HL-60/S4 (cell line): ENCODE data around the gene DLG1.

Experiments
- in situ Hi-C: fragments of 300-500 bp; cut with MboI; formaldehyde crosslinking; loops from 2 replicates; pipeline ENCODE4 v1.14.3; 2022; ENCODE audit warnings: low sequenced_read_pairs

Gene DLG1

GRCh38 chr3:197007953-197008352, 290.5 kb downstream of the DLG1 start:
- in situ Hi-C loops: loop anchor here (25.0 kb wide), 1 partner anchor 179 kb away; no protein-coding TSS in a partner anchor

DNA sequence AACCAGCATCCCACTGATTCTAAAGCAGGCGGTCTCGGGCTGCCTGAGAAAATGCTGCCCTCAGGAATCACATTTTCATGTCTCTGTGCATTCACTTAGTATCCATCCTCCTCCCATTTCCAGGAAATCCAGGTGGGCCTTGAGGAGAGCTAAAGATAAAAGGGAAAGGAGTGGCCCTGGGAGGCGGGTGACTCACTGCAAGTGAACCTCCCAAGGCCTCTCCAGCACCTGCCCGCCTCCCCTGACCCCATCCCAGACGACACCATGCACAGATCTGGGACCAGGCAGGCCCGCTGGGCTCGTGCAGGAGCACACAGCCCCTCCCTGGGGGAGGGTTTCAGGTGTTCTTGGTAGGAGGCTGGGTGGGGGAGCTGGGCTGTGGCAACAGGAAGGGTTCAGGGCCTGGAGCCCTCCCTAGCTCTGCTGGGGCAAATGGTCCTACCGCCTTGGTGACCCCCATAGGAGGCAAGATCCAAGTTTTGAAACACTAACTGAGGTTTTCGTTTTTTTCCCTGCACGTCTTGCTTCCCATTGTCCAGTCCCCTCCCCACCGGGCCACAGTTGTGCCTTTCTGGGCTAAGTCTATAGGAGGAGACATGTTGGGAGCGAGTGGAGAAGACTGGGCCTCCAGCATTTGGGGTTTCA, 291.0 kb downstream of the DLG1 start:
- in situ Hi-C loops: loop anchor here (25.0 kb wide), 1 partner anchor 180 kb away; no protein-coding TSS in a partner anchor

GRCh38 chr3:197006860-197007259, 291.6 kb downstream of the DLG1 start:
- in situ Hi-C loops: loop anchor here (25.0 kb wide), 1 partner anchor 180 kb away; no protein-coding TSS in a partner anchor

DNA sequence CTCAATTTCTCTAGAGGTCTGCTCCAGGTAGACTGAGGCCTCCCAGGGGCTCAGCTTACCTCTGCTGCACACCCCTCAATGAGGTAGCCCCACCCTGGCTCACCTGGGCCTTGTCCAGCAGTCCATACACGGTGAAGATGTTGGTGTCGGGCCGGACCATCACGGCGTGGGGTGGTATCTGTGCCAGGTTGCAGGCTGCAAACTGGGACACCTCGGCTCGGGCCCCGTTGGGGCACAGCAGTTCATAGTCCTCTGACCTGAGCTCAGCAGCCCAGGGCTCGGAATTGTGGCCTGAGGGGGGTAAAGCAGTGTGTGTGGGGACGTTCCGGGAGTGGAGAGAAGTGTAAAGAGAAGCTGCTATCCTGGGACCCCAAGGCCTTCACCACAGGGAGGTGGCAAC, 292.0 kb downstream of the DLG1 start:
- in situ Hi-C loops: loop anchor here (25.0 kb wide), 1 partner anchor 181 kb away; no protein-coding TSS in a partner anchor

DNA sequence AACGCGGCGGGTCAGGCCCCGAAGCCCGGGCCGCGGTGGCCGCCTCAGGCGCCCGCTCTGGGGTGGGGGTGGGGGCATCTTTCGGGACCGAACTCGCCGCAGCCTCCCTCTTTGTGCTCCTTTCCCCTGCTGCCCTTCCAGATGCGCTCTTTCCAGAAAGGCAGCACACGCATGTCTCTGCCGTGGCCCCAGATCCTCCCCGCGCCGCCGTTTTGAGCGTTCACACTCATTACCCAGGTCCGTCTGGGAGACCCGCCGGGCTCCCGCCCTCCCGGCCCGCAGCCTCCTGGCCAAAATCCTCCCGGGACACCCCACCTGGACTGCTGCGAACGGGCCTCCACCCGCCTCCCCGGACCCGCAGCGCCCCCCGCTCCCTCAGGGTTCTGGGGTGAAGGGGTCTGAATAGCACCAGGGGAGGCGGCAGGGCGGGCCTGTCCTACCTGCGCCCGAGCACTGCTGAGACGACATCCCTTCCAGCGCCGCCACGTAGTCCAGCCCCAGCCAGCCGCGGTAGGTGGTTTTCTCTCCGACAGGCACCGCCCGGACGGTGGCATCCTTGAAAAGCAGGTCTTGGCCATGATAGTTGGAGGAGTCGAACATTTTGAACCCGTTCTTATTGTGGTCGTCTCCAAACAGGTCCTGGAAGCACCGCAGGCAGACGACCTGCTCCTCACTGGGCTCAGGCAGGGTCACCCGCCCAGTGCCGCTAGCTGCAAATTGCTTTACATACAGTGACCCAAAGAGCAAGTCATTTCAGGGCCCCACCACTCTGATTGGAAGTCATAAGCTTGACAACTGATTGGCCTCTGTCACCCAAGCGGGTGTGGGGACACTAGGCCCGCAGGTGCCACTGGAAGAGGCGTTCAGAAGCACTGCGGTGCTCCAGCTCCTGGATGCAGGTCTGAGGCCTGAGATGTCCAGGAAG, 294.7 kb downstream of the DLG1 start:
- in situ Hi-C loops: loop anchor here (25.0 kb wide), 1 partner anchor 184 kb away; no protein-coding TSS in a partner anchor

DNA sequence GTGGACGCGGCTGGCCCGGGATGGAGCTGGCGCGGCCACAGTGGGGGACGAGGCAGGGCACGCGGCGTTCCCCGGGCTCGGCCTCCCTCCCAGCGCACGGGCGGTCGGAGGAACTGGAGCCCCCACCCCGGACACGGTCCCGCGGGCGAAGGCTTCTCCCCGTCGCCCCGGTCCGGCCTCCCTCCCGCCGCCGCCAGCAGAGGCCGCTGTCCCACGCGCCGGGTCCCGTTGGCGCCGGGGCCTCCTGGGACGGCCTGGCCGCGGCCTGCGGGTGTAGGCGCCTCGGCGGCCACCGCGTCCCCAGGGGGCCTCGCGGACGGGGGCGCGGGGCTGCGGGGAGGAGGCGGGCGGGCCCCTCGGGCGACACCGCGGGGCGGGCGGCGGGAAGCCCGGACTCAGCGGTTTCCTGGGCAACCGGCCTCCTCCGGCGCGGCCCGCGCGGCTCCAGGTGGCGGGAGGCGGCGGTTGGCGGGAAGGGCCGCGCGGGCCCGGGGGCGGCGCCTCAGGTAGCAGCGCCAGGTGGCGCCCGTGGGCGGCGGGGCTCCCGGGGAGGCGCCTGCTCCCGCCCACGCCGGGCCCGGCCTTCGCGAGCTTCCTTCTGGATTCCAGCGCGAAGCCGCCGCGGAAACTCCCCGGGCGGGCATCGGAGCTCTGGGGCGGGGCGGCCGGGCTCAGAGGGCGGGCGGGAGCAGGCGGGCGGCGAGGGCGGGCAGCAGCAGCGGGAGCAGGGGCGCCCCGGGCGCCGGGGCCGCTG, 295.5 kb downstream of the DLG1 start:
- in situ Hi-C loops: loop anchor here (25.0 kb wide), 1 partner anchor 184 kb away; no protein-coding TSS in a partner anchor

DNA sequence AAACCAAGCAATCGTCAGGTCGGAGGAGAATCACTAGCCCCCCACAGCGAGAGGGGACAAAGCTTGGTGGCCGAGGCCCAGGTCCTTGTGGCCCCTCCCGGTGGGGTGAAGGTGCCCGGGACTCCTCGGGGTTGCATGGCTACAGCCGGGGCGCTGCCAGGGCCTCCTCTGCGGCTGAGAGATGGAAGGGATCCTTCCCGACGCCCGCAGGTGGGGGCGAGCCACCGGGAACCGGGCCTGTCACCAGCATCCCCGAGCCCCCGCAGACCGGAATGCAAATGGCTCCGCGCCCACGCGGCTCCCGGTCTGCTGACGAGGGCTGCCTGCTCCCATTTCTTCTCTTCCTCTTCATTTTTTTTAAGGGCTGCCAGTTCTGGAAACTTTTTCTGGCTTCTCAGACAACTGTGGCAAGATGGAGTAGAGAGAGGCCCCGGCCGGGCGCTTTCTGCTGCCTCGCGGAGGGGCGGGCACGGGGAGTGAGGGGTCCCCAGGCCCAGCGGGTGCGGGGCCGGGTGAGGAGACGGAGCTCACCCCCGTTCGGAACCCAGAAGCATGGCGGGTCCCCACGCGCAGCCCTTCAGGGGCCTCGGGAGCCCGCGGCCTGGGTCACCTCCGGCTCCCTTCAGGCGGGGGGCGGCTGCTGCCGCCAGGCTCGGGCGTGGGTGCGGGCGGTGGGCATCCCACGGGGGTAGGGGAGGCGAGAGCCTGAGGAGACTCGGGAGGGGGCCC, 296.3 kb downstream of the DLG1 start:
- in situ Hi-C loops: loop anchor here (25.0 kb wide), 1 partner anchor 185 kb away; no protein-coding TSS in a partner anchor

DNA sequence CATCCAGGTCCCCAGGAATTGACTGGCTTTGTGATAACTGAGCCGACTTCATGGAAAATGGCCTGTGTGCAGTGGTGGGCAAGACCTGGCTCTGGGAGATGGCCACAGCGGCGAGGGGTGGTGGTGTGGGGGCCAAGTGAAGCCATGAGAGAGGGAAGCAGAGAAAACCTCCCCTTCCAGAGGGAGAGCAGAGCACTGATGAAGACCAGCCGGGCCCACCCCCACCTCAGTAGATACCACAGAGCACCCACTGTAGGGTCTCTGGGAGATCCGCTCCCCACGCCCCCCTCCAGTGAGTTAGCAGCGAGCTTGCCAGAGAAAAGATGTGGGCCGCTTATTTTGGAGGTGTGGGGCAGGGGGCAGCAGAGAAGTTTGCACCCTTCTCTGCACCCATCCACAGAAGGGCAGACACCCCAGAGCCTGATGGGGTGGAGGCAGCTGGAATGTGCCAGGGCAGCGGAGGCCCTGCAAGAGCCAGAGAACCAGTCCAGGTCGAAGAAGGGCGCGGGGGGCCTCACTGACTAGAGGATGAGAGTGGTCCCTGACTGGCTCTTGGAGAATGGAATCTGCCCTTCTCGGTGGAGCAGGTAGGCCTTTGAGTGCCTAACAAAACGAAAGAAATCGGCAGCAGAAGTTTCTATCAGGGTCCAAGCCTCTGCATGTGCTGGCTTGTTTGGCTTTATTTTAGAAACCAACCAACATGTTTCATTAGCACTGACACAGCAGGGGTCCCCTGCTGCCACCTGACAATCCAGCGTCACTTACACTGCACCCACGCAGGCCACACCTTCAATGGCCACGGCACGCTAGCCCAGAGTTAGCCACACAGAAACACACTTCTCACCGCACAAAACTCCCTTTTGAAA, 297.1 kb downstream of the DLG1 start:
- in situ Hi-C loops: loop anchor here (25.0 kb wide), 1 partner anchor 186 kb away; no protein-coding TSS in a partner anchor

DNA sequence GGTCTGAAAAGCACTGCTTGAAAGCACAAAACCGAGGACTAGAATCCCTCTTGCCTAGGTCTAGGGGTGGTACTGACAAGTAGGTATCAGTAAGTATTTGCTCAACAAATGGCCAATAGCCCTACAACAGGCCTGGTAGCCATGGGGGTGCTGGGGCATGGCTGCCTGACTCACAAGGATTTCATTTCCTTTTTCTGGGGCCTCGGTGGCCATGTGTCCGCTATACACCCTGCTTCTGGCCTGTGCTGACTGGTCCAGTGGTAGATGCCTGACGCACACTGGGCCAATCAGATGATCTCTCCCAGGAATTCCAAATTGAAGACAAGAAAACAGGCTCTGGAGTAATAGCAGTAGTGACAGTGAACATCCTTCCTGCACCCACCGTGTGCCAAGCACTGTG, 298.2 kb downstream of the DLG1 start:
- in situ Hi-C loops: loop anchor here (25.0 kb wide), 1 partner anchor 187 kb away; no protein-coding TSS in a partner anchor

- in situ Hi-C loops: no loop called here
These were observed 299.2 kb downstream of the DLG1 start for GRCh38 chr3:196998966-196999760.

DNA sequence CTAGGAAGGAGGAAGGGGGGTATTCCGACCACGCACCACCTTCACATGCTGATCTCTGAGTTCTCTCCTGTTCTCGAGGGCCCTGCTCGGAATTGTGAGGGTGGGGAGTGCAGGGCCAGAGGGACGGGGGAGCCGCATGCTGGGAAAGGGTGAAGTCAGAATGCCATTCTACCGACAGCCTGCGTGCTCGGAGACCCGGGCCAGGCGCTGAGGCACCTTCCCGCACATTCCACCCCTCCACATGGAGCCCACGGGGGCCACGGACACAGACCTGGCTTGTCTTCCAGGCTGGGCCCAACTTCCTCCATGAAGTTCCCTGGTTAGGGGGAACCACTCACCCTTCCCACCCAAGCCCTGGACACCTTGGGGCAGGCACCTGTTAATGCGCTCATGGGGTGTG, 301.1 kb downstream of the DLG1 start:
- in situ Hi-C loops: no loop called here

GRCh38 chr3:196996454-196997265, 301.8 kb downstream of the DLG1 start:
- in situ Hi-C loops: no loop called here

GRCh38 chr3:196995646-196996355, 302.6 kb downstream of the DLG1 start:
- in situ Hi-C loops: no loop called here

DNA sequence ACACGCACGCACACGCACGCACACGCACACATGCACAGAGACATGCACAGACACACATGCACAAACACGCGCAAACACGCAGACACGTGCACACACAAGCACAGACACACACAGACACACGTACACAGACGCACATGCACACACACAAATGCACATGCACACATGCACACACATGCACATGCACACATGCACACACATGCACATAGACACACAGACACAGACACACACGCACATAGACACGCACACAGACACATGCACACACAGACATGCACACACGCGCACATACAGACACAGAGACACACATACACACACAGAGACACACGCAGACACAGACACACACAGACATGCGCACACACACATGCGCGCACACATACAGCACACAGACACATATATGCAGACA, 303.4 kb downstream of the DLG1 start:
- in situ Hi-C loops: no loop called here

GRCh38 chr3:196994056-196994455, 304.4 kb downstream of the DLG1 start:
- in situ Hi-C loops: no loop called here
